ENCODE measurements around the gene HMGN5.

The HMGN5 gene

GRCh38 chrX:81206476-81206875 is 4.8 kb upstream of the HMGN5 start:
- Histone ChIP-seq H3K4me3 (ENCODE audit: low read depth, low read length) (no peak overlapping the region), H3K36me3 (replicated peaks) (no peaks in the 10 kb centered on the region), H3K27ac (no peak overlapping the region), H3K27me3 (replicated peaks) (no peaks in the 10 kb centered on the region)
- no peak for TF ChIP-seq CTCF (IDR thresholded peaks at IDR 0.05; ENCODE audit: low read depth, low read length, missing control alignments)
- no peak for DNase-seq
- in situ Hi-C loops (cut with HindIII; ENCODE audit: low pct_ligation_motif_present, low sequenced_read_pairs), result no loop called here

- no peak for TF ChIP-seq CTCF (IDR thresholded peaks at IDR 0.05; ENCODE audit: low read depth, low read length, missing control alignments)
- Histone ChIP-seq H3K36me3 (replicated peaks) (no peaks in the 10 kb centered on the region), H3K27ac (no peak overlapping the region), H3K27me3 (replicated peaks) (no peaks in the 10 kb centered on the region), H3K4me3 (ENCODE audit: low read depth, low read length) (no peak overlapping the region)
- in situ Hi-C loops (cut with HindIII; ENCODE audit: low pct_ligation_motif_present, low sequenced_read_pairs), result no loop called here
- no peak for DNase-seq
Observed at GRCh38 chrX:81205551-81205950, 3.8 kb upstream of the HMGN5 start.

- DNase-seq, result no peak
- no peaks in the 10 kb centered on the region for H3K36me3 ChIP-seq (replicated peaks)
- no peak overlapping the region for H3K27ac ChIP-seq
- peak overlapping the region; percentile 68 for H3K4me3 ChIP-seq (ENCODE audit: low read depth, low read length)
- H3K27me3 ChIP-seq (replicated peaks), result no peaks in the 10 kb centered on the region
- TF ChIP-seq CTCF (IDR thresholded peaks at IDR 0.05; ENCODE audit: low read depth, low read length, missing control alignments), result no peak
- in situ Hi-C loops (cut with HindIII; ENCODE audit: low pct_ligation_motif_present, low sequenced_read_pairs), result no loop called here
Observed at GRCh38 chrX:81202943-81203342, 1.2 kb upstream of the HMGN5 start.

GRCh38 chrX:81202456-81202819 is 725 bp upstream of the HMGN5 start:
- in situ Hi-C loops (cut with HindIII; ENCODE audit: low pct_ligation_motif_present, low sequenced_read_pairs), result no loop called here
- H3K27ac ChIP-seq, result peak overlapping the region; percentile 76
- peak; percentile 9 for DNase-seq
- no peaks in the 10 kb centered on the region for H3K27me3 ChIP-seq (replicated peaks)
- H3K36me3 ChIP-seq (replicated peaks), result no peaks in the 10 kb centered on the region
- H3K4me3 ChIP-seq (ENCODE audit: low read depth, low read length), result peak overlapping the region; percentile 68
- no peak for TF ChIP-seq CTCF (IDR thresholded peaks at IDR 0.05; ENCODE audit: low read depth, low read length, missing control alignments)

GRCh38 chrX:81201071-81201470 is 642 bp downstream of the HMGN5 start:
- no peaks in the 10 kb centered on the region for H3K27me3 ChIP-seq (replicated peaks)
- no peaks in the 10 kb centered on the region for H3K36me3 ChIP-seq (replicated peaks)
- no peak for TF ChIP-seq CTCF (IDR thresholded peaks at IDR 0.05; ENCODE audit: low read depth, low read length, missing control alignments)
- H3K27ac ChIP-seq, result peak overlapping the region; percentile 76
- peak overlapping the region; percentile 68 for H3K4me3 ChIP-seq (ENCODE audit: low read depth, low read length)
- in situ Hi-C loops (cut with HindIII; ENCODE audit: low pct_ligation_motif_present, low sequenced_read_pairs), result no loop called here
- DNase-seq, result no peak

GRCh38 chrX:81195712-81196111 is 6.0 kb downstream of the HMGN5 start:
- in situ Hi-C loops (cut with HindIII; ENCODE audit: low pct_ligation_motif_present, low sequenced_read_pairs), result no loop called here

More at GRCh38 chrX:81195712-81196111, 6.0 kb downstream of the HMGN5 start:
- no peaks in the 10 kb centered on the region for H3K27me3 ChIP-seq (replicated peaks)
- H3K36me3 ChIP-seq (replicated peaks), result no peaks in the 10 kb centered on the region
- no peak overlapping the region for H3K27ac ChIP-seq
- peak; percentile 40 for DNase-seq
- no peak overlapping the region for H3K4me3 ChIP-seq (ENCODE audit: low read depth, low read length)
- TF ChIP-seq CTCF (IDR thresholded peaks at IDR 0.05; ENCODE audit: low read depth, low read length, missing control alignments), result peak; percentile 68
